NCI-H748 (cell line): ENCODE data around the gene SALL3.

Experiments used
- DNase-seq: peaks from one replicate; lab custom pipeline; 2025; ENCODE audit not compliant: unreplicated experiment; lab: John Stamatoyannopoulos, UW

SALL3 gene

DNA sequence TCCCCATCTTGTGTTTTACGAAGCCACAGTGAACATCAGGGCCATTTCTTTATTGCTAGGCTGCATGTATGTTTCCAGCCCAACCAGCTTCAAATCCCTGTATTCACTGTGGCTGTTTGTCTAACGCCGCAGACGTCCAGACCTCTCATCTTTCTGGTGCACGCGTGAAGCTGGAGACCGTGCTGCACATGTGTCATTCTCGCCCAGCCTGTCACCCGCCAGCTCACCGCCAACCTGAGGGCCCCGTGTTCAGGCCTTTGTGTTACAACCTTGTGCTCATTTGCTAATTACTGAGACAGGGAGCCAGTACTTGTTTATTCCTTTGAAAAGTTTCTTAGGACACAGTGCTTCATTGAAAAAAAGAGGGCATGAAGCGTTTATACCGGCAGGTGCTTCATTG lies 21.4 kb downstream of the SALL3 start:
- DNase-seq: peak; percentile 26

DNA sequence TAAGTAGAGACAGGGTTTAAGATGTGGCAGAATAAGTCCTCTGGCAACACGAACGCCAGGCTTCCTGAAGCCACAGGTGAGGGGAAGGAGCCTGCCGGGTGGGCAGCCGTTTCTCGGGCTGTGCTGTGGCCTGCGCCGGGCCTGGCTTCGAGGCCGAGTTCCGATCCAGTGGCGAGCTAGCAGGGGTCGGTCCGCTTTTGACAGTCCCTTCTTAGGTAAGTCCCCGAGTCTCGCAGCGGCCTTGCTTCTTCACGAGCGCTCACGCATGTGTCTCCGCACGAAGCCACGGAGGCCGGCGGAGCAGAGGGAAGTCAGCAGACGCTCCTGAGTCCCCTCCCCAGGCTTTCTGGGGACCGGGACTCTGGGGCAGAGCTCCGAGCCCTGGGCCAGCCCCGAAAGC lies 26.0 kb downstream of the SALL3 start:
- DNase-seq: no peak

DNA sequence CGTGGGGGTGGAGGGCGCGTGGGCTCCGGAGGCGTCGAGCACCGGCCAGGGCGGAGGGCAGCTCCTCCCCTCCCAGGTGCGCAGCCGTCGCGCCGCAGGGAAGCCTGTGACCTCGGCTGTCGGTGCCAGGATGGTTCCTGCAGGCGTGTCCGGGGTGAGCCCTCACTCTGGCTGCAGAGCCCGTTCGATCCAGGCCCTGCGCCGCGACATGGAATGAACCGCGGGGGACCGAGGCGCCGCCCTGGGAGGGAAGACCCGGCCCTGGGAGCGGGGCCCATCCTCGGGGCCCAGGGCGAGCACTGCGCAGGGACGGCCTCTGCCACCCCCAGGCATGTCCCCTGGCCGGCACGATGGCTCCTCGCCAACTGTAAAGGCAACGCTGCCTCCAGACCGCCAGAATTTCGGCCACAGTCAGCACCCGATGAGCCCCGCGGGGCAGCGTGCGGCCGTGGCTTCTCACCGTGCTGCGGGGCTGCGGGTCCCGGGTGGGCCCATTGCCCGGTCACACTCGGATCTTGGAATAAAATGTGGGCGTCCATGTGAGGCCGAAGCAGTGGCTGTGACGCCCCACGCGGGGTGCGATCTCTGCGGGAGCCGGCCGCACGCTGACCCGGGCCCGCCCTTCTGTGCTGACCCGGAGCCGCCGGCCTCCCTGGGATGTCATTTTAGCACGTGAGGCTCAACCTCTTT lies 26.6 kb downstream of the SALL3 start:
- DNase-seq: no peak

DNA sequence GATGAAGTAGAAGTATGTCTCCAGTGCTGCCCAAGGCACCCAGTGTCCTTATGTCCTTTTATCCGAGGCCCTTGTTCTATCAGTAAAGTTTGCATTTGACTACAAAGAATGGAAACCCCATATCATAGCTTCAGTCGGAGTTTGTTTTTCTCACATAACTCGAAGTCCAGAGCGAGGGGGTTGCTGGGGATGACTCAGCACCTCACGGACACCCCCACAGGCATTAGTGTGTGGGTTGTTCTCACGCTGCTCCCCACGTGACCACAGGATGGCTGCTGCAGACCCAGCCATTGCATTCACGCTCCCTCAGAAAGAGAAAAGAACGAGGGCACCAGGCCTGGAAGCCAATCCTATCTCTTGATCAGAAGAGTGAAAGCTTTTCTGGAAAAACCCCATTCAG lies 27.8 kb downstream of the SALL3 start:
- DNase-seq: no peak

DNA sequence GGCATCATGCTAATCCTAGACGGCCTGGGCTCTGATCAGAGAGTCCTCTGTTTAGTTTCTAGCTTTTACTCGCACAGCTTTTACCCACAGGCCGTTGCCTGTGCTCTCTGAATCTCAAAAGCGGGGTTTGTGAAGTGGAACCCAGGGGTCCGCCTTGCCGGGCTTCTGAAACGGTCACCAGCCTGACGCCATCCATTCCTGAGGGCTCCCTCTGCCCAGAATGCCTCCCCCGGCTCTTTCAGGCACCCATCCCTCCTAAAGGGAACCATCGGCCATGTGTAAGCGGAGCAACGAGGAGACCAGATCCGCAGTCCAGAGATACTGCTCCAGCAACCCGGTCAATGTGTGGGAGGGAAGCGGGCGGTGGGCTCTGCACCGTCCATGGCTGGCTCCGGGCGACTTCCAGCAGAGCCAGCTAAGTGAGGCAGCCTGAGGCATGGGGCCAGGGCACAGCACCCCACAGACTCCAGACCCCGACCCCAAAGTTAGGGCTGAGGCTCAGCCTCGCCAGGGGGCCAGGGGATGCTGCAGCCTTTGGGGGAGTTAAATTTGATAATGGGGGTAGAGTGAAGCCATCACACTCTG lies 28.8 kb downstream of the SALL3 start:
- no peak for DNase-seq

DNA sequence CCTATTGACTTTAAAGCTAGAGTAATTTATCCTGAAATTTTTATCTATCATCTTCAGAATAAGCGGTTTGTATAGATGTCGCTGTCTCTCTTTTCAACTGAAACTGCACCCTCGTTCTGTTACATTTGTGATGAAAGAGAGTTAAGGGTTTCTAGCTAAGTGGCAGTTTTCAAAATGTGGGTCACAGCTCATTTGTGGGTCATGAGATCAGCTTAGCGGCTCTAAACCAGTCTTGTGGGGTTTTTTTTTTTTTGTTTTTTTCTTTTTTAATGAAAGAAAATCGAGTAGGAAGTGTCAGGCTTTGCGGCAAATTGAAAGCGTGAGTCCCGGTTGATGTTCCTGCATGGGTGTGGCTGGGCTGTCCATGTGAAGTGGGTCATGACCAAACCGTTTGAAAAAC lies 31.2 kb downstream of the SALL3 start:
- DNase-seq: peak; percentile 77

DNA sequence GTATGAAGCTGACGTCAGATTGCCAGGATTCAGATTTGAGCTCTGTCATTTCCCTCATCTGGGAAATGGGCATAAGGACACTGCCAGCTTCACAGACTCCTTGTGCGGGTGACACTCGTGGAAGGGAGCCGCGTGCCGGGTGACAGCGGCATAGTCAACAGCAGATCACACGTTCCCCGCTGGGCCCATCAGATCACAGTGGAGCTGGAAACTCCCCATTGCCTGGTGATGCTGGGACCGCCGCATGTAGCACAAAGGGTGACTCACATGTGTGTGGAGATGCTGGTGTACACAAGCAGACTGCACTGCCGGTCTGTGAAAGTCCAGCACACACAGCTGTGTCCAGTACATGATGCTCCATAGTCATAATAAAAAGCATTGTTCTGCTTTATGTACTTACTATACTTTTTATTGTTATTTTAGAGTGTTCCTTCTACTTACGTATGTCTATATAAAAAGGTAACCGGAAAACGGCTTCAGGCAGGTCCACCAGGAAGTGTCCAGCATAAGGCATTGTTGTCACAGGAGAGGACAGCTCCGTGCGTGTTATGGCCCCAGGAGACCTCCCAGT lies 31.8 kb downstream of the SALL3 start:
- DNase-seq: peak; percentile 81

DNA sequence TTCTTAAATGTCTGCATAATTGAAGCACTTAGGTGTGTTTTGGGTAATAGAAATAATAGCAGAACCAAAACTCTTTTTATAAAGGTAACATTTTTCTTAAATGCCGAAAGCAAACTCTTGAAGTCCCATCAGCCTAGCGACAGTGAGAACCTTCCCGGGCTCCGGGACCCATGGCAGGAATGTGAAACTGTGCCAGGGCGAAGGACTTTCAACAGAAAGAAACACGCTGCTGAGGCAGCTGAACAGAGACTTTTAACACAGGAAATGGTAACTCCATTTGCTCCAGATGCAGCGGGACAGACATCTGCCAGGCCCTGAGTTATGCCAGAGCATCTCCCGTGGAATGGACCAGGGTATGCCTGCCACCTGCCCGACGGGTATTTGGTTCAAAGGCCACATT lies 34.3 kb downstream of the SALL3 start:
- no peak for DNase-seq

DNA sequence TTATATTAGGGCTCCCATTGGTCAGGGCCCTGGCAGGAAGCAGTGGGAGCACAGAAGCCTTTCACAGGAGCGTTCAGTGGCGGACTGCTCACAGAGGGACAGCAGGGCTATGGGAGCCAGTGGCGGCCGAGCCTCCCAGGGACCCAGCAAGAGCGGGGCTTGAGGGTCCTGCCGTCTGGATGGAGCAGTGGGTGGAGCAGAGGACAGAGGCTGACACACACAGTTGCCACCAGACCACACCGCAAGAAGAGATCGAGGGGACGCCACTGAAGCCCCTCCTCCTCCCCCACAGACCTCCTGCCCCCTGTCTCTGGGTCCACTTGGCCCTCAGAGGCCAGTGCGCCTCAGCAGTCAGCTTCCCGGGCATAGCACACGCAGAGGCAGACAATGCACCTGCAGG lies 39.3 kb downstream of the SALL3 start:
- no peak for DNase-seq

DNA sequence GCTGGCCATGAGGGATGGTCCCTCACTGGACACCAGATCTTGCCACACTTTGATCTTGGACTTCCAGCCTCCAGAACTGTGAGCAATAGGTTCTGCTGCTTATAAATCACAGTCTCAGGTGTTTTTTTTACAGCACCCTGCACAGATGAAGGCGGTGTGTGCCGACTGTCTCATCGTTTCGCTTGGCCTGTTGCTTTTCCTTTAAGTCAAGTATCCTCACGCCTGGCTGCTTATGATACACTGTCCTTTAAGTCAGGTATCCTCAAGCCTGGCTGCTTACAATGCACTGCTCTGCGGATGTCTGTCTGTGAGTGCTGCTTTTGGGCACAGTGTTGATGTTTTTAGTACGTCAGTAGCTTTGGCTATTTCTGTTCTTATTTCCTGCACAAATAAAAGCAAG lies 40.3 kb downstream of the SALL3 start:
- DNase-seq: no peak

DNA sequence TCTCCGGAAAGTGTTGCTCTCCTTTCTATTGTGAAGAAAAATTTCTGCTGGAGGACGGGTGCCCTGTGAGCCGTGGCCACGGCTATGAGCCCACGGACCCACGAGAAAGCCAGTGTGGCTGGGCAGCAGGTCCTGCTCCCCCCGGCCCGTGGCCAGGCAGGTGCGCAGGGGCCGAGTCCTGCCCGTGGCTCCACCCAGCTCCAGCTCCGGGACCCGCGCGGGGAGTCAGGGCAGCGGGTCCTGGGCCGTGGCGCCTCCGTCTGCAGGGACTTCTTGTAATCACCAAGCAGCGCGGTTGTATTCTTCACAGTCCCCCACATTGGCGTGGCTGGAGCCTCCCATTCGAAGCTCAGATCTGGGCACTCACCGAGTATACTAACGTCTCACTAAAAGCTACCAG lies 43.0 kb downstream of the SALL3 start:
- no peak for DNase-seq

DNA sequence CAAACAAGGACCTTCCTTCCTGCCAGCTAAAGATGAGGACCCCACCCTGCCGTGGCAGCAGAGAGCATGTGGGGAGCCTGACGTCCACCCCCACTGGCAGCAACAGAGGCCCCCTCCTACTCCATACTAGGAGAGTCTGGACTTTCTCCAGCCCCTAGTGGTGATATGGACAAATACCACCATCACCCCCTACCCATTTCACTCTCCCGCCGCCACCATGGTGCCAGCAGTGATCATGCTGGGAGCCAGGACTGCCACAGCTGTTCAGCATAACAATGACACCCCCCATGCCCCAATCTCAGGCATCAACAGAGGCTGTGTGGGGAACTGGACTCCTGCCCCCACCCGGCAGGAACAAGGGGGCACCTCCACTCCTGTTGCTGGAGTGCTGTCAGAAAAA lies 46.9 kb downstream of the SALL3 start:
- no peak for DNase-seq

DNA sequence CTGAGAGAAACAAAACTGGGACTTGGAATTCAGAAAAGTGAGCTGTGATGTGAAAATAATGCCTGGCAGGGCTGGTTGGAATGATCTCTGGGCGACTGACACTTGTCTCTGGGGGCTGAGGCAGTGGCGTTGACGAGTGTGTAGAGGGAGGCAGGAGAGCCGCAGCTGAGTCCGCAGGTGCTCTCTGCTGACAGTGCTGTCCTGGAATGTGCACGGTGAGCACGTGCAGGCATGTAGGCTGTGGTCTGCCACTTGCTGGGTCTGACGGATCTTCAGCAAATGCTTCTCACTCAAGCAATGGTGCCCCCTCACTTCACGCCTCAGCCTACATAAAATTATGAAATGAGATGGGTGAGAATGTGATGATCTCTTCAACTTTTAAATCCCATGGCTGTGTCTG lies 51.1 kb downstream of the SALL3 start:
- DNase-seq: no peak

DNA sequence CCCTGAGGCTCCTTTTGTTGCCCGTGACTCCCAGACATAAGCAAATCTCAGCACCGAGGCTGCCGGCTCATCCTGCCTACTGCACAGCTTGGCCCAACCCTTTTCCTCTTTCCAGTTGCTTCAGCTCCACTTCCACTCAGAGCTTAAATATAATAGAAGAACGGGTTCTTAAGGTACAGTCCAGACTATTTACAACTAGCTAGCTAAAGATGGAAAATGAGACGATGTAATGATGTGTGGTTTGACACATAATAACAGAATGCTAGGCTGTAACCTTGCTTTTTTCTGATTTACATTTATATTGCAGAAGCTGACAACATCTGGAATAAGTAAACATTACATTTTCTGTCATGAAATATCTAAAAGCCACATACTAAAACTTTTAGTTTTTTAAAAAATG lies 62.7 kb downstream of the SALL3 start:
- no peak for DNase-seq

DNA sequence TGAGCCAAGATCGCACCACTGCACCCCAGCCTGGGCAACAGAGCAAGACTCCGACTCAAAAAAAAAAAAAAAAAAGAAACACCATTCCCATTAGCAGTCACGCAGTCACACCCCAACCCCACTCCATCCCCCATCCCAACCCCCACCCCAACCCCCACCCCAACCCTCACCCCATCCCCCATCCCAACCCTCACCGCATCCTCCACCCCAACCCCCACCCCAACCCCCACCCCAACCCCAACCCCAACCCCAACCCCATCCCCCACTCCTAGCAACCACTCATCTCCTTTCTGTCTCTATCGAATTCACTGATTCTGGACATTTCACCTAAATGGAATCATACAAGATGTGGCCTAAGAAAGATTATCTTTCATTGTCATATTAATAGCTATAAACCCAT lies 63.7 kb downstream of the SALL3 start:
- DNase-seq: no peak

DNA sequence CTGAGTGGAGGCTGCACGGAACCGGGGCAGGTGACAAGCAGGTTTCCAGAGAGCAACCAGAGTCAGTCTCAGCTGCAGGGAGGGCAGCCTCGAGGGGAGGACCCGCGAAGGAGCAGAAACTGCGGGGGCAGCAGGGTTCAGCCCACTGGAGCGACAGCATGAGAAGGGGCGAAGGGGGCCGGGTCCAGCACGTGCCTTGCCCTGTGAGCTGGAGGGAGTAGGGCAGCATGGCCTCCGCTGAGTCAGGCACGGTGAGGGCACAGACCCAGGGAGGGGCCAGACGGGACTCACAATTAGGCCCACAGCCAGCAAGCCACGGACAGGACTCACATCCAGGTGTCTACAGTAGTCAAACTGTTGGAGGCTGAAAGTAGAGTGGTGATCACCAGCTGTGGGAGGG lies 66.9 kb downstream of the SALL3 start:
- no peak for DNase-seq

DNA sequence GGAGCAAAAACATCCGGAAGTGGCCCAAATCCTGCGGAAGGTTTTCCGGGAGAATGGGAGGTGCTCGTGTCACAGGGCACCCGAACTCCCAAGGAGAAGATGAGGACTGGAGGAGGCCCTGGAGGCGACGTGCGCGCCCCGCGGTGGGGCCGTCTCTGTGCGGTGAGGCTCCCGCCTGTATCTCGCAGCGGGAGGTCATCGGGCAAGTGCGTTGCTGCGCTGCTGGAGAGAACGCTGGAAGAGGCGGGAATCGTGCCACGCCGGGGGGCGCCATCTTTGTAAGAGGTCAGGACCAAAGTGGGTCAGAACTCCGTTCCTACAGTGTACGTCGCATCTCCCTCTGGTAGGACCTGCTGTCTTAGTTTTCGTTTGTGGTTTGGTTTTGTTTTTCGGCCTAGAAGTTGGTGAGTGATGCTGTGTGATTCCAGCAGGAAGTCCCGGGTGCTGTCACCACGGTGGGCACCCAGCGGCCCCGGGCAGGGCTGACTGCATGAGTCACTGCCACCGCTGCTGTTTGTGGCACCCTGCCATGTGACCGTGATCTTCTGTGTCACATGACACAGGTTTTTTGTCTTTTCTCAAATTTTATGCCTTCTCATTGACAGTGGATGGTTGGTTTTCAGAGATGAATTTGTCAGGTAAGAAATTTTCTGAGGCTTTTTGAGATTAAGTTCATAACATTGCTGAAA lies 68.1 kb downstream of the SALL3 start:
- DNase-seq: no peak

DNA sequence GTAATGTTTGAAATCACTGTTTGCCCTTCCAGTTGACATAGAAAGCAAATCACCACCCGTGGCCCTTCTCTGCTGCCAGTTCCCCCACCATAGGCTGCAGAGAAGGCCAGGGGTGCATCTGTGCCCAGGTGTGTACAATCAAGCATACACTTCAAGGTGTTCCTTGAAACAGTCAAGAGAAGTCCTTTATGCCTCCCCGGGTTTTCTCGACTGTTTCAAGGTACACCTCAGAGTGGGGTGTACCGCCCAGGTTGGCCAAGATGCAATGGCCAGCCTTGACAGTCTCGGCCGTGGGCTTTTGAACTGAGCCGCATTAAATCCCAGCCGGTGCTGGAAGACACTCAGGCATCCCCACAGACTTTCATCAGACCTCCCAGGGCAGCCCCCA lies 68.6 kb downstream of the SALL3 start:
- no peak for DNase-seq

DNA sequence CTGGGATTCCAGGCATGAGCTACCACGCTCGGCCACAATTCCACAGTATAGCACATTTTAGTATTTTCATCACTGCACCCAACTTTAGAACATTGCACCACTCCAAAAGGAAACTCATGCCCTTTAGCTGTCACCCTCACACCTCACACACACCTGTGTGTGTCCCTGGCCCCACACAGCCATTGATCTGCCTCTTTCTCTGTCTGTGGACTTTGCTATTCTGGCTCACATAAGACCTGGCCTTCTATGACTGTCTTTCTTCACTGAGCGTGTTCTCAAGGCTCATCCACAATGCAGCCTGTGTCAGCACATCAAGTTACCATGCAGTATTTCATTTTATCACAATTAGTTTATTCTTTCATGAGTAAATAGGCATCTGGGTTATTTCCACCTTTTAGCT lies 69.9 kb downstream of the SALL3 start:
- DNase-seq: no peak
